Neural crest cell (in vitro differentiated cells): ENCODE measurements around the gene AGPAT1. TPM values are rescaled to one million over a fixed set of nuclear protein-coding genes. Genes with fewer than 3 reads are reported as not detected.

ENCODE experiments used
- DNase-seq: peaks from one replicate; pipeline ENCODE4 v3.0.0; 2021; ENCODE audit warnings: low read depth, mixed read lengths, low spot score
- H3K27ac Mint-ChIP-seq: one replicate; pipeline ENCODE4 v1.8.0; 2021; ENCODE audit warnings: mild to moderate bottlenecking, mixed read lengths; ENCODE audit not compliant: unreplicated experiment
- H3K27me3 Mint-ChIP-seq: 2 replicates; pipeline ENCODE4 v1.8.0; 2021; ENCODE audit warnings: low read depth, mild to moderate bottlenecking, mixed read lengths
- H3K36me3 Mint-ChIP-seq: 2 replicates; pipeline ENCODE4 v1.8.0; 2021; ENCODE audit warnings: low read depth, mild to moderate bottlenecking, mixed read lengths
- H3K4me1 Mint-ChIP-seq: 2 replicates; pipeline ENCODE4 v1.8.0; 2021; ENCODE audit warnings: mixed read lengths
- H3K4me3 Mint-ChIP-seq: one replicate; pipeline ENCODE4 v1.8.0; 2021; ENCODE audit warnings: mild to moderate bottlenecking, mixed read lengths
- H3K9me3 Mint-ChIP-seq: 2 replicates; pipeline ENCODE4 v1.8.0; 2021; ENCODE audit warnings: mixed read lengths
- total RNA-seq: library from RNA; stranded (reverse); gene quantifications from 2 replicates; pipeline ENCODE4 v1.2.1, GENCODE V29; 2021
- TF ChIP-seq, protein P1 (sequence below): fragments of 200-600 bp; sonication (generic); conservative IDR thresholded peaks from 2 replicates; pipeline ENCODE4 v1.5.0; 2021; ENCODE audit warnings: antibody characterized with exemption, mild to moderate bottlenecking

Gene AGPAT1
- total RNA-seq, 1 donor from 2014 or later = 88.9 TPM

DNA sequence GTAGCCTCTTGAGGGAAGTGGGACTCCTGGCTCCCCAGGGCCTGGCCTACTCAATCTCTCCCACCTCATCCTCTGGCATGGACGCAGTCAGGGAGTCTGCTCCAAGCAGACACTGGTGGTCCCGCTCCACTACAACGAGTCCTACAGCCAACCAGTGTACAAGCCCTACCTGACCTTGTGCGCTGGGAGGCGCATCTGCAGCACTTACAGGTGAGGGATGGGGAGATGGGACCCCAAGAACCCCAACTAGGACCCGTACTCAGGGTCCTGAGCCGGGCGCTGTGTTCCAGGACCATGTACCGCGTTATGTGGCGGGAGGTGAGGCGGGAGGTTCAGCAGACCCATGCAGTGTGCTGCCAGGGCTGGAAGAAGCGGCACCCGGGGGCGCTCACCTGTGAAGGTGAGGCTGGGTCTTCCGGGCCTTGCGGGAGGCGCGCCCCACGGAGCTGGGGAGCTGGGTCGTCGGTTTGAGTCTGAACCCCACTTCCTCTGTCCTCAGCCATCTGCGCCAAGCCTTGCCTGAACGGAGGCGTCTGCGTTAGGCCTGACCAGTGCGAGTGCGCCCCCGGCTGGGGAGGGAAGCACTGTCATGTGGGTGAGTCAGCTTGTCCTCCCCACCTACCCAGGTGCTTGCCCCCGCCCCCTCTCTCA lies 9.3 kb downstream of the AGPAT1 start:
- Mint-ChIP-seq H3K36me3 (peaks cover 44% of the 10 kb centered on the region), H3K27ac (no peak overlapping the region), H3K4me1 (peaks cover 54% of the 10 kb centered on the region), H3K4me3 (no peak overlapping the region), H3K27me3 (peaks cover 3% of the 10 kb centered on the region), H3K9me3 (no peaks in the 10 kb centered on the region)
- no peak for DNase-seq
- TF ChIP-seq, protein P1, sequence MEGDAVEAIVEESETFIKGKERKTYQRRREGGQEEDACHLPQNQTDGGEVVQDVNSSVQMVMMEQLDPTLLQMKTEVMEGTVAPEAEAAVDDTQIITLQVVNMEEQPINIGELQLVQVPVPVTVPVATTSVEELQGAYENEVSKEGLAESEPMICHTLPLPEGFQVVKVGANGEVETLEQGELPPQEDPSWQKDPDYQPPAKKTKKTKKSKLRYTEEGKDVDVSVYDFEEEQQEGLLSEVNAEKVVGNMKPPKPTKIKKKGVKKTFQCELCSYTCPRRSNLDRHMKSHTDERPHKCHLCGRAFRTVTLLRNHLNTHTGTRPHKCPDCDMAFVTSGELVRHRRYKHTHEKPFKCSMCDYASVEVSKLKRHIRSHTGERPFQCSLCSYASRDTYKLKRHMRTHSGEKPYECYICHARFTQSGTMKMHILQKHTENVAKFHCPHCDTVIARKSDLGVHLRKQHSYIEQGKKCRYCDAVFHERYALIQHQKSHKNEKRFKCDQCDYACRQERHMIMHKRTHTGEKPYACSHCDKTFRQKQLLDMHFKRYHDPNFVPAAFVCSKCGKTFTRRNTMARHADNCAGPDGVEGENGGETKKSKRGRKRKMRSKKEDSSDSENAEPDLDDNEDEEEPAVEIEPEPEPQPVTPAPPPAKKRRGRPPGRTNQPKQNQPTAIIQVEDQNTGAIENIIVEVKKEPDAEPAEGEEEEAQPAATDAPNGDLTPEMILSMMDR = no peak

DNA sequence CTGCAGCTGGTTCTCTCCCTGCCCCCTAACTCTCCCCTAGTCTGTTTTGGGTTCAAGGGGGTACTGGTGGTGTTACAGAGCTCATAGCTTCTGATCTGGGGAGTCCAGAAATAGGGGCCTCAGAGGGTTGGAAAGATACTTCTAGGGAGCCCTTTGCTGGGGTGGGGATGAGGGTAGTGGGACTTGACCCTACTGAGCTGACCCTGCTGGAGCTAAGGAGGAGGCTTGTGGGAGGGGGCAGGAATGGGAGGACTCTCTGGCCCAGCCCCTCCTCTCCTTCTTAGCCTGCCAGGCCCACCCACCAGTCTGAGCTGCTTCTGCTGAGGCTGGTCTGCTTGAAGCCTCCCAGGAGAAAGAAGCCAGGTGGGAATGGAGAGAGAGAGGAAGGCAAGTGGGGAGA lies 11.6 kb downstream of the AGPAT1 start, which contains the start of gene EGFL8:
EGFL8 (plus strand) TSS at position 301 of the 400 bp plus-strand sequence. CDS start 1,571 bp downstream, outside the sequence.
- TF ChIP-seq, protein P1 = no peak
- Mint-ChIP-seq H3K4me3 (peak within 1 kb of the TSS; percentile 71), H3K36me3 (peaks cover 34% of the 10 kb centered on the region), H3K27ac (peak within 1 kb of the TSS; percentile 97), H3K27me3 (peaks cover 3% of the 10 kb centered on the region), H3K4me1 (peaks cover 47% of the 10 kb centered on the region), H3K9me3 (no peaks in the 10 kb centered on the region)
- peak; percentile 32 for DNase-seq

DNA sequence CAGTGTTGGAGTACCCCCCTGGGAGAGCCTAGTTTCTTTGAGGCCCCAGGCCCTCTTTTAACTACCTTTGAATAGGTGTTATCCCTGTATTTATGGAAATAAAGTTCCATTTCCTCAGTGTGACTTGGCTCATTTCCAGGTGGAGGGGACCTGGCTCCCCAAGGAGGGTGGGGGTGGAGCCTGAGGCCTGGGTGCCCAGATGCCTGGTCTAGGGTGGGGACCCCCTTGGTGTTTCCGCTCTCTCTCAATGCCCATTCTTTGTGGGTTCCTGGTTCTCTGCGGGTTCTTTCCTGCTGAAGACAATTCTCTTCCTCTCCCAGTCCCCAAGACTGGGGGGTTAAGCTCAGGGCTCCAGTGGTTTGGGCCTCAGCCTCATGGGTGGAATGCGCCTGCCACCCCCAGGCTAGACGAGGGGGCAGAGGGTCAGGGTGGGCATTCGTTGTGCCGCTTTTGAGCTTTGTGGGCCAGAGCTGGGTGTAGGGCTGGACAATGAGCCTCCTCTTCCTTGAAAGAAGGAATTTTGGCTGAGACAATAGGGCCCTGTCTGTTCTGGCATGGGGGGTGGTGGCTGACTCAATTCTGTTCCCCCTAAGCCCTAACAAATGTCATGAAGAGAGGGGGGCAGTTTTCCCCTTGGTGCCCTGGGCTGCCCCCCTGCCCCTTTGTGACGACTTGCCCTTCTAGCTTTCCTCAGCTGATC lies 12.2 kb downstream of the AGPAT1 start:
- H3K27ac Mint-ChIP-seq = peak overlapping the region; percentile 97
- peaks cover 3% of the 10 kb centered on the region for H3K27me3 Mint-ChIP-seq
- TF ChIP-seq, protein P1 = no peak
- peaks cover 31% of the 10 kb centered on the region for H3K36me3 Mint-ChIP-seq
- DNase-seq = peak; percentile 38
- no peaks in the 10 kb centered on the region for H3K9me3 Mint-ChIP-seq
- H3K4me3 Mint-ChIP-seq = peak overlapping the region; percentile 71
- peaks cover 44% of the 10 kb centered on the region for H3K4me1 Mint-ChIP-seq

DNA sequence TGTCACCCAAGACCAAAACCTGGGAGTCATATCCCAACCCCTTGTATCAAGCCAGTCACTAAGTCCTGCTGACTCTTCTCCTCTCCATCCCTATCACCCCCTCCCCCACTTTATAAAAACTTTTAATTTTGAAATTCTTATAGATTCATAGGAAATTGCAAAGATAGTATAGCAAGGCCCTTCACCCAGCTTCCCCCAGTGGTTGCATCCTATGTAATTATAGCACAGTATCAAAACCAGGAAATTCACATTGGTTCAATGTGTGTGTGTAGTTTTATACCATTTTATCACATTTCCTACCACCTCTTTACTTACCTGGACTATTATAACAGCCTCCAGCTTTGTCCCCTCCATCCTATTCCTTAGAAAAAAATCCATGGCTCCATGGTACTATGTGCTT lies 17.8 kb downstream of the AGPAT1 start:
- Mint-ChIP-seq H3K27me3 (no peaks in the 10 kb centered on the region), H3K9me3 (no peaks in the 10 kb centered on the region), H3K36me3 (peaks cover 25% of the 10 kb centered on the region), H3K27ac (no peak overlapping the region), H3K4me3 (peak overlapping the region; percentile 64), H3K4me1 (peaks cover 32% of the 10 kb centered on the region)
- TF ChIP-seq, protein P1 = no peak
- no peak for DNase-seq

DNA sequence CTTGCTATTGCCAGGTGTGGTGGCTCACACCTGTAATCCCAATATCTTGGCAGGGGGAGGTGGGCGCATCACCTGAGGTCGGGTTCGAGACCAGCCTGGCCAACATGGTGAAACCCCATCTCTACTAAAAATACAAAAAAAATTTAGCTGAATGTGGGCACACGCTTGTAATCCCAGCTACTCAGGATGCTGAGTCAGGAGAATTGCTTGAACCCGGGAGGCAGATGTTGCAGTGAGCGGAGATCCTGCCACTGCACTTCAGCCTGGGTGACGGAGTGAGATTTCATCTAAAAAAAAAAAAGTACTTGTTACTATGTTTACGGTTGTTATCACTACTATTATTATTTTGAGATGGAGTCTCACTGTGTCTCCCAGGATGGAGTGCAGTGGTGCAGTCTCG lies 19.0 kb downstream of the AGPAT1 start:
- TF ChIP-seq, protein P1 = no peak
- Mint-ChIP-seq H3K27me3 (no peaks in the 10 kb centered on the region), H3K4me3 (no peak overlapping the region), H3K27ac (no peak overlapping the region), H3K9me3 (no peaks in the 10 kb centered on the region), H3K4me1 (peaks cover 37% of the 10 kb centered on the region), H3K36me3 (peaks cover 14% of the 10 kb centered on the region)
- DNase-seq = no peak
